ENCODE results near the gene HRH2.

- TF ChIP-seq POLR2AphosphoS5 (IDR thresholded peaks at IDR 0.05; ENCODE audit: low read depth) (no peak), GABPA (IDR thresholded peaks at IDR 0.05; ENCODE audit: low read depth) (no peak), REST (IDR thresholded peaks at IDR 0.05; ENCODE audit: insufficient replicate concordance, low read depth) (no peak)
- TF ChIP-seq, protein P1, sequence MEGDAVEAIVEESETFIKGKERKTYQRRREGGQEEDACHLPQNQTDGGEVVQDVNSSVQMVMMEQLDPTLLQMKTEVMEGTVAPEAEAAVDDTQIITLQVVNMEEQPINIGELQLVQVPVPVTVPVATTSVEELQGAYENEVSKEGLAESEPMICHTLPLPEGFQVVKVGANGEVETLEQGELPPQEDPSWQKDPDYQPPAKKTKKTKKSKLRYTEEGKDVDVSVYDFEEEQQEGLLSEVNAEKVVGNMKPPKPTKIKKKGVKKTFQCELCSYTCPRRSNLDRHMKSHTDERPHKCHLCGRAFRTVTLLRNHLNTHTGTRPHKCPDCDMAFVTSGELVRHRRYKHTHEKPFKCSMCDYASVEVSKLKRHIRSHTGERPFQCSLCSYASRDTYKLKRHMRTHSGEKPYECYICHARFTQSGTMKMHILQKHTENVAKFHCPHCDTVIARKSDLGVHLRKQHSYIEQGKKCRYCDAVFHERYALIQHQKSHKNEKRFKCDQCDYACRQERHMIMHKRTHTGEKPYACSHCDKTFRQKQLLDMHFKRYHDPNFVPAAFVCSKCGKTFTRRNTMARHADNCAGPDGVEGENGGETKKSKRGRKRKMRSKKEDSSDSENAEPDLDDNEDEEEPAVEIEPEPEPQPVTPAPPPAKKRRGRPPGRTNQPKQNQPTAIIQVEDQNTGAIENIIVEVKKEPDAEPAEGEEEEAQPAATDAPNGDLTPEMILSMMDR (IDR thresholded peaks at IDR 0.05; ENCODE audit: insufficient read depth, low read length), result no peak
These were observed 90.8 kb downstream of the HRH2 start for GRCh38 chr5:175748650-175749049.

Measured in HL-60 (cell line).